Peyer's patch (tissue), 4 donors: ENCODE measurements around the gene MCOLN1. TPM values are rescaled to one million over a fixed set of nuclear protein-coding genes. Genes with fewer than 3 reads are reported as not detected.

Experiments used
- DNase-seq, 3 donors: peaks; one replicate each; pipeline ENCODE4 v3.0.0-alpha.2; 2017 to 2019
- H3K27ac ChIP-seq, 4 donors: fragments of 200-600 bp; sonication (generic); one replicate each; pipeline ENCODE4 v1.5.1; 2016 to 2019
- H3K27me3 ChIP-seq, 2 donors: fragments of 200-600 bp; sonication (generic); one replicate each; pipeline ENCODE4 v1.5.1; 2019
- H3K36me3 ChIP-seq, 3 donors: fragments of 200-600 bp; sonication (generic); one replicate each; pipeline ENCODE4 v1.5.1; 2016 to 2019
- H3K4me1 ChIP-seq, 4 donors: fragments of 200-600 bp; sonication (generic); one replicate each; pipeline ENCODE4 v1.5.1; 2016 to 2019
- H3K4me3 ChIP-seq, 4 donors: fragments of 200-600 bp; sonication (generic); 1 replicate in 3 of 4; 2 replicates in 1 of 4; pipeline ENCODE4 v1.5.1; 2016 to 2019; ENCODE audit warnings: mild to moderate bottlenecking in 1 of 4
- H3K9me3 ChIP-seq, 4 donors: fragments of 200-600 bp; sonication (generic); one replicate each; pipeline ENCODE4 v1.5.1; 2016 to 2019; ENCODE audit warnings: mild to moderate bottlenecking in 1 of 4
- POLR2A ChIP-seq, 2 donors: fragments of 450-650 bp; IDR thresholded peaks; one replicate each; pipeline ENCODE4 v1.5.1; 2017; ENCODE audit warnings: antibody characterized with exemption in 2 of 2, mild to moderate bottlenecking in 2 of 2, moderate library complexity in 2 of 2
- total RNA-seq, 4 donors: library from RNA; depleted of rRNA; stranded (reverse); fragments of >200 nt; gene quantifications; one replicate each; pipeline ENCODE4 v1.1.0, GENCODE V29; 2016
- TF ChIP-seq, protein P1 (sequence below), 6 experiments: fragments of 450-650 bp in 4 of 6; fragments of 200-600 bp in 2 of 6; sonication (generic) in 1 of 6; IDR thresholded peaks; one replicate each; pipeline ENCODE4 v1.5.1; 2017 to 2019; ENCODE audit warnings: antibody characterized with exemption in 6 of 6, mild to moderate bottlenecking in 3 of 6, moderate library complexity in 1 of 6

Gene MCOLN1
- total RNA-seq, 4 donors from 2014 or later = 18.0 to 37.1 (median 21.9) TPM

DNA sequence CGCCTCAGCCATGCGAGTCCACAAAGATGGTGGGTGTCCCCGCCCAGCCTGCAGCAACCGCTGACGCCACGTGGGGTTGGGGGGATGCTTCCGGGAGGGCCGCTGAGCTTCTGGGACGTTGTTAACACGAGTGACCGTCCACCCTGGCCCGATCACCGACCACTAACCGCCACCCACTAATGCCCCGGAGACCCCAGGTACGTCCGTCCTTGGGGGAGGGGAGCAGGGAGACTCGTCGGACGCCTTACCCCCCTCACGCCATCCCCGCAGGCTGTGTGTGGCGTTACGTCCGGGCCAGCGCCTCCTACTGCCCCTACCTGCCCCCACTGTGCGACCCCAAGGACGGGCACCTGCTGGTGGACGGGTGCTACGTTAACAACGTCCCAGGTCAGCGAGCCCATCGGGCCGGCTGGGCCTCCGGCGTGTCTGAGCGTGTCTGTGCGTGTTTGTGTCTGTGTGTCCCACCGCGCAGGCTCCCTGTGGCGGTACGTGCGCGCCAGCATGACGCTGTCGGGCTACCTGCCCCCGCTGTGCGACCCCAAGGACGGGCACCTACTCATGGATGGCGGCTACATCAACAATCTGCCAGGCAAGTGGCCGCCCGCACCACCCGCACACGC lies 34.4 kb downstream of the MCOLN1 start:
- DNase-seq = no peak
- Histone ChIP-seq H3K27ac (no peak overlapping the region), H3K4me1 (no peaks in the 10 kb centered on the region), H3K36me3 (peaks cover 0 to 82% (median 4%) of the 10 kb centered on the region in 3 donors), H3K27me3 (no peaks in the 10 kb centered on the region), H3K9me3 (no peaks in the 10 kb centered on the region), H3K4me3 (no peak overlapping the region)
- TF ChIP-seq, protein P1, sequence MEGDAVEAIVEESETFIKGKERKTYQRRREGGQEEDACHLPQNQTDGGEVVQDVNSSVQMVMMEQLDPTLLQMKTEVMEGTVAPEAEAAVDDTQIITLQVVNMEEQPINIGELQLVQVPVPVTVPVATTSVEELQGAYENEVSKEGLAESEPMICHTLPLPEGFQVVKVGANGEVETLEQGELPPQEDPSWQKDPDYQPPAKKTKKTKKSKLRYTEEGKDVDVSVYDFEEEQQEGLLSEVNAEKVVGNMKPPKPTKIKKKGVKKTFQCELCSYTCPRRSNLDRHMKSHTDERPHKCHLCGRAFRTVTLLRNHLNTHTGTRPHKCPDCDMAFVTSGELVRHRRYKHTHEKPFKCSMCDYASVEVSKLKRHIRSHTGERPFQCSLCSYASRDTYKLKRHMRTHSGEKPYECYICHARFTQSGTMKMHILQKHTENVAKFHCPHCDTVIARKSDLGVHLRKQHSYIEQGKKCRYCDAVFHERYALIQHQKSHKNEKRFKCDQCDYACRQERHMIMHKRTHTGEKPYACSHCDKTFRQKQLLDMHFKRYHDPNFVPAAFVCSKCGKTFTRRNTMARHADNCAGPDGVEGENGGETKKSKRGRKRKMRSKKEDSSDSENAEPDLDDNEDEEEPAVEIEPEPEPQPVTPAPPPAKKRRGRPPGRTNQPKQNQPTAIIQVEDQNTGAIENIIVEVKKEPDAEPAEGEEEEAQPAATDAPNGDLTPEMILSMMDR (IDR thresholded peaks at IDR 0.05) = no peak
- TF ChIP-seq POLR2A (IDR thresholded peaks at IDR 0.05) = no peak

DNA sequence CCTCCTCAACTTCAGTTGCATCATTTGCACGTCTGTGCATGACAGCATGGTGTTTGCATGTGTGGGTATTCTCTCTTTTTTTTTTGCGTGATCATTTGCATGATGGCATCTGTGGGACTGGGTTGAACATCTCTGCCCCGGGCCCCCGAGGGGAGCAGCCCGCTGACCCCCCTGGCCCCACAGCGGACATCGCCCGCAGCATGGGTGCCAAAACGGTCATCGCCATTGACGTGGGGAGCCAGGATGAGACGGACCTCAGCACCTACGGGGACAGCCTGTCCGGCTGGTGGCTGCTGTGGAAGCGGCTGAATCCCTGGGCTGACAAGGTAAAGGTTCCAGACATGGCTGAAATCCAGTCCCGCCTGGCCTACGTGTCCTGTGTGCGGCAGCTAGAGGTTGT lies 36.2 kb downstream of the MCOLN1 start:
- DNase-seq = no peak

DNA sequence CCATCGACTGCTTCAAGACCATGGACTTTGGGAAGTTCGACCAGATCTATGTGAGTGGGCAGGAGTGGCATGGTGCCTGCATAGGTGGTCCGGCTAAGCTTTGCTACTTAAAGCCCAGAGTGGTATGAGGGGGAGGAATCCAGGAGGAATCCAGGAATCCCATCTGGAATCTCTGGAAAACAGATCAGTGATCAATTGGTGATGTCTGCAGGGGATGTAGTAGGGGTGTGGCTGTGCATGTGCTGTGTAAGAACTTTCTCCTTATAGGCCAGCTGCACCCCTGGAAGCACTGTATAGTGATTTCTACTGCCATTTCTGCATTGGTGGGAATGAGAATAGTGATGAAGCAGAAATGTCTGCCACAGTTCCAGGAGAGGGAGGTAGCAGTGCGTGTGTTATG lies 36.7 kb downstream of the MCOLN1 start:
- Histone ChIP-seq H3K36me3 (peaks cover 0 to 73% (median 4%) of the 10 kb centered on the region in 3 donors), H3K27ac (no peak overlapping the region), H3K4me3 (no peak overlapping the region), H3K4me1 (no peaks in the 10 kb centered on the region), H3K27me3 (no peaks in the 10 kb centered on the region), H3K9me3 (no peaks in the 10 kb centered on the region)
- TF ChIP-seq POLR2A (IDR thresholded peaks at IDR 0.05) = no peak
- TF ChIP-seq, protein P1 (IDR thresholded peaks at IDR 0.05) = no peak
- no peak for DNase-seq

More for the DNA sequence above, 36.2 kb downstream of the MCOLN1 start:
- TF ChIP-seq, protein P1 (IDR thresholded peaks at IDR 0.05) = no peak
- TF ChIP-seq POLR2A (IDR thresholded peaks at IDR 0.05) = no peak
- Histone ChIP-seq H3K9me3 (no peaks in the 10 kb centered on the region), H3K4me1 (no peaks in the 10 kb centered on the region), H3K36me3 (peaks cover 0 to 78% (median 4%) of the 10 kb centered on the region in 3 donors), H3K27me3 (no peaks in the 10 kb centered on the region), H3K4me3 (no peak overlapping the region), H3K27ac (no peak overlapping the region)

DNA sequence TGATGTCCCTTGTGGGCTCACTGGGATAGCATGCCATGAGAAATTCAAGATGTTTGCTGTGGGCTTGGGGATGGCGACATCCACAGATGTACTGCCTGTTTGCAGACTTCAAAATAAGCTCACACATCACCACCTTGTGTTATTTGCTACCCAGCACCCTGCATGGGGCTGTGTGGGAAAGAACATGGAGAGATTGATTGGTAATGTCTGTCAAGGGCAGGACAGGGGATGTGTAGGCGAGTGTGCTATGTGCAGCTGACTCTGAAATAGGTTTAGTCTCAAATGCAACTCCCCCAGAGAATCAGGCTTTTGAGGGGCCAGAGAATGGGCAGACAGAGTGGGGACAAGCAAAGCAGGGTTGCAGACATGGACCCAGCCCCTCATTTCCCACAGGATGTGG lies 37.8 kb downstream of the MCOLN1 start:
- no peak overlapping the region for H3K4me3 ChIP-seq
- no peak overlapping the region for H3K27ac ChIP-seq
- TF ChIP-seq POLR2A (IDR thresholded peaks at IDR 0.05) = no peak
- TF ChIP-seq, protein P1 (IDR thresholded peaks at IDR 0.05) = no peak
- H3K27me3 ChIP-seq = no peaks in the 10 kb centered on the region
- DNase-seq = no peak
- peaks cover 0 to 62% (median 4%) of the 10 kb centered on the region in 3 donors for H3K36me3 ChIP-seq
- no peaks in the 10 kb centered on the region for H3K9me3 ChIP-seq
- H3K4me1 ChIP-seq = no peaks in the 10 kb centered on the region

DNA sequence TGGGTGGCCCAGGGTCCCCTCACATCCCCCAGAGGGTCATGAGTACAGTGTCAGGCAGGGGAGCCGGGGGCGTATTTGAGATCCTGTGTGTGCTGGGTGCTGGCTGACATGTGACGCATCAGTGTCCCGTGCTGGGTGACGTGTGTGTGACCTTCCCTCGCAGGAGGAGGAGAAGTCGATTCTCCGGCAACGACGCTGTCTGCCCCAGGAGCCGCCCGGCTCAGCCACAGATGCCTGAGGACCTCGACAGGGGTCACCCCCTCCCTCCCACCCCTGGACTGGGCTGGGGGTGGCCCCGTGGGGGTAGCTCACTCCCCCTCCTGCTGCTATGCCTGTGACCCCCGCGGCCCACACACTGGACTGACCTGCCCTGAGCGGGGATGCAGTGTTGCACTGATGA lies 38.9 kb downstream of the MCOLN1 start:
- no peaks in the 10 kb centered on the region for H3K27me3 ChIP-seq
- no peak for TF ChIP-seq POLR2A (IDR thresholded peaks at IDR 0.05)
- TF ChIP-seq, protein P1 (IDR thresholded peaks at IDR 0.05) = no peak
- H3K9me3 ChIP-seq = no peaks in the 10 kb centered on the region
- no peak overlapping the region for H3K27ac ChIP-seq
- DNase-seq = no peak
- no peaks in the 10 kb centered on the region for H3K4me1 ChIP-seq
- no peak overlapping the region for H3K4me3 ChIP-seq
- H3K36me3 ChIP-seq = peaks cover 0 to 51% (median 4%) of the 10 kb centered on the region in 3 donors
